GM18873 (cell line): ENCODE measurements around the gene UBR3.
"Not testable (repeated sequence)": the region's sequence is repeated elsewhere in the genome, so short reads cannot be mapped to it uniquely, and the experiment has no call there.

Experiments
- ATAC-seq: cut with Tn5 transposase; IDR thresholded peaks from one replicate; pipeline ENCODE4 v1.9.1; 2021; ENCODE audit warnings: mild to moderate bottlenecking, moderate library complexity, moderate number of reproducible peaks; ENCODE audit not compliant: unreplicated experiment, low FRiP score

Gene UBR3

GRCh38 chr2:169827272-169828140 lies at the start of gene UBR3:
Gene UBR3, plus strand, starts transcription at chr2:169827454. Its CDS starts 54 bp downstream, at chr2:169827508.
- ATAC-seq: peak; percentile 84

GRCh38 chr2:169778446-169778845 lies 48.8 kb upstream of the UBR3 start:
- no peak for ATAC-seq

- ATAC-seq: no peak
These were observed 45.8 kb upstream of the UBR3 start for GRCh38 chr2:169781249-169782013.

GRCh38 chr2:169782513-169782912 lies 44.7 kb upstream of the UBR3 start:
- no peak for ATAC-seq

DNA sequence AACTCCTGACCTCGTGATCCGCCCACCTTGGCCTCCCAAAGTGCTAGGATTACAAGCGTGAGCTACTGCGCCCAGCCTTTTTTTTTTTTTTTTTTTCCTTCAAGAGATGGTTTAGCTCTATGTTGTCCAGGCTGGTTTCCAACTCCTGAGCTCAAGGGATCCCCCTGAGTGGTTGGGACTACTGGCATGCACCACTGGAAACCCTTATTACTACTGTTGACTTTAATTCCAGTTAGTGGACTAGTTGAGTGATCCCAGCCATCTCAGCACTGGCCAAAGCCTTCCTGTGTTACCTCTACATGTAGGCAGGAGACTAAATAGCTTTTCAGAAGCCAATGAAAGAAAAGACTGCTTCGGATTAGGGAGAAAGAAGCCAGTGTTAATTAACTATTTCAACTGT lies 36.7 kb upstream of the UBR3 start:
- ATAC-seq: no peak

- no peak for ATAC-seq
These were observed 32.1 kb upstream of the UBR3 start for GRCh38 chr2:169795181-169795580.

GRCh38 chr2:169796441-169796840 lies 30.8 kb upstream of the UBR3 start:
- ATAC-seq: no peak

DNA sequence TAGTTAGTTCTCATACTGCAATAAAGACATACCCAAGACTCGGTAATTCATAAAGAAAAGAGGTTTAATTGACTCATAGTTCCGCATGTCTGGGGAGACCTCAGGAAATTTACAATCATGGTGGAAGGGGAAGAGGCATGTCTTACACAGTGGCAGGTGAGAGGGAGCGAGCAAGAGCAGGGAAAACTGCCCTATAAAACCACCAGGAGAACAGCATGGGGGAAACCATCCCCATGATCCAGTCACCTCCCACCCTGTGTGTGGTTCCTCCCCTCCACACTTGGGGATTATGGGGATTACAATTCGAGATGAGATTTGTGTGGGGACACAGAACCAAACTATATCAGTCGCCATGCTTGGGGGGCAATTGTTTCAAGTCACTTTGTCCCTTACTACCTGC lies 29.7 kb upstream of the UBR3 start:
- ATAC-seq: no peak

- no peak for ATAC-seq
These were observed 28.9 kb upstream of the UBR3 start for GRCh38 chr2:169798397-169798717.

DNA sequence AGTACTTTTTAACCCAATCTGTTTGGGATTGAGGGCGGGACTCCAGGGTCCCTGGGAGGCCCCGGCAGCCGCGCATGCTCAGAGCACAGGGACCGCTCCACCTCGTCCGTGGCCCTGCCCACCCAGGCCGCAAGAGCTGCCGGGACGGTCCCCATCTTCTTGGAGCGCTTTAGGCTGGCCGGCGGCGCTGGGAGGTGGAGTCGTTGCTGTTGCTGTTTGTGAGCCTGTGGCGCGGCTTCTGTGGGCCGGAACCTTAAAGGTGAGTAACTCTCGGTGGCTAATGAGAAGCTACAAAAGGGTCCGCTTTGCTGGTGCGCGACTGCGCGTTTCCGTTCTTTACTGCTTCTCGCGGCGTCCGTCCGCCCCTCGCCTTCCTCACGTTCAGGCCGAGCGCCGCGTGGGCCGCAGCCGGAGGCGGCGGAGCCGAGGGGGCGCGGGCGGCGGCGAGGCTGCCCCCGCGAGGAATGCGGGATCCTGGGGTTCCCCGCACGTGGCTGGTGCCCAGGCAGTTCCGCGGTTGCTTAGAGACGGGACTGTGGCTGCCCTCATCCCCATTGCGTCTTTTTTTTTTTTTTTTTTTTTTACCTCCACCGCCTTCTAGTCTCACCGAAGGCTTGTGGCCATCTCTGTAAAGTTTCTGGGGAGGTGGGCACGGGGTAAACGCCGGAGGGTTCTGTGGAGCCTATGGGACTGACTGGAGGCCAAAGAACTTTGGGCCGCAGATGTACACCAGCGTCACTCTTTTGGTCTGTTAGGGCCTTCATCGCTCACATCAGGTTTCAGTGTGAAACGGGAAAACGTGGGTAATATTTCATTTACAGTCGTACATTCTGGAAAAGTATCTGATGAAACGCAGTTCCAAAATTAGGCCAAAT lies 28.3 kb upstream of the UBR3 start, which contains the start of gene SSB:
Gene SSB, plus strand, starts transcription at position 154 of the 875 bp plus-strand sequence. CDS start 2,090 bp downstream, outside the sequence.
- peak; percentile 90 for ATAC-seq

GRCh38 chr2:169803480-169803879 lies 23.8 kb upstream of the UBR3 start:
- no peak for ATAC-seq

DNA sequence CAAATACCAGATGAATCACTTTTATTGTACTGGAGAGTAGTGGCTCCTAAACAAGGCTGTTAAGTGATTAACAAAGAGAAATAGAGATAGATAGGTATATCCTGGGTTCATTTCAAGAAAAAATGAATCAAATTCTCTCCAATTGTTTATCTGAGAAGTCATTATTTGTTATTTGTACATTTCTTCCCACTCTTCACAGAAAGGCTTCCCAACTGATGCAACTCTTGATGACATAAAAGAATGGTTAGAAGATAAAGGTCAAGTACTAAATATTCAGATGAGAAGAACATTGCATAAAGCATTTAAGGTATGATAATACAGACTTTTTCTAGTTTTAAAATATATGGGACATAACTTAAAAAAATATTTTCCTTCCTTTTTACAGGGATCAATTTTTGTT lies 20.7 kb upstream of the UBR3 start:
- no peak for ATAC-seq

- ATAC-seq: no peak
These were observed 19.0 kb upstream of the UBR3 start for GRCh38 chr2:169808221-169808620.

GRCh38 chr2:169815849-169816248 lies 11.4 kb upstream of the UBR3 start:
- no peak for ATAC-seq

DNA sequence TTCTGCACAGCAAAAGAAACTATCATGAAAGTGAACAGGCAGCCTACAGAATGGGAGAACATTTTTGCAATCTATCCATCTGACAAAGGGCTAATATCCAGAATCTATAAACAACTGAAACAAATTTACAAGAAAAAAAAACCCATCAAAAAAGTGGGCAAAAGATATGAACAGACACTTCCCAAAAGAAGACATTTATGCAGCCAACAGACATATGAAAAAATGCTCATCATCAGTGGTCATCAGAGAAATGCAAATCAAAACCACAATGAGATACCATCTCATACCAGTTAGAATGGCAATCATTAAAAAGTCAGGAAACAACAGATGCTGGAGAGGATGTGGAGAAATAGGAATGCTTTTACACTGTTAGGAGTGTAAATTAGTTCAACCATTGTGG lies 10.3 kb upstream of the UBR3 start:
- not testable (repeated sequence) for ATAC-seq

- ATAC-seq: not testable (repeated sequence)
These were observed 9.9 kb upstream of the UBR3 start for GRCh38 chr2:169817369-169817768.

GRCh38 chr2:169818241-169818640 lies 9.0 kb upstream of the UBR3 start:
- no peak for ATAC-seq

- no peak for ATAC-seq
These were observed 8.1 kb upstream of the UBR3 start for GRCh38 chr2:169819106-169819505.

- ATAC-seq: not testable (repeated sequence)
These were observed 7.2 kb upstream of the UBR3 start for GRCh38 chr2:169820101-169820500.

DNA sequence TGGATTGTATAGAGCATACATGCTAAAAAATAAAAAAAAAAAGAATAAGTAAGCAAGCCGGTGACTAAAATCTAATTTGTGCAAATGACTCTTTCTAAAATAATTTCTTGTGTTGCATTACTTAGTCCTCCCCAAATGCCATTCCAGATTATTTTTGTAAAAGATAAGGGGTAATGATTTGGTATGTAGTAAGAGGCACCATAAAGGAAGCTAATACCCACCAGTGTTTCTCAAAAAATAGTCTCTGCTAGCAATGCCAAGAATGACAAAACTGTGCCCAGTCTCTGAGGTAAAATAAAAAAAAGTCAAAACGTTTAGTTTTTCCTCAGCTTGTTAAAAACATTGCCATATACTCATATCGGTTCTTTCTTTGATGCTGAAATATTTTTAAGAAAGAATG lies 5.2 kb upstream of the UBR3 start:
- no peak for ATAC-seq
